ENCODE measurements around the gene CCDC188. TPM values are rescaled to one million over a fixed set of nuclear protein-coding genes. Genes with fewer than 3 reads are reported as not detected.

Gene CCDC188
- total and polyA plus RNA-seq, 9 of the 15 experiments (the other 6 are each of a cell fraction or from before 2014, with no cell fraction given) = not detected

GRCh38 chr22:20194681-20195593 is 44.1 kb upstream of the CCDC188 start (continued):
- no peak for TF ChIP-seq FOXO4 (CRISPR knock-in tag; IDR thresholded peaks at IDR 0.05)
- TF ChIP-seq HINFP (tag; conservative IDR thresholded peaks at IDR 0.05; ENCODE audit: low read depth) = no peak
- TF ChIP-seq ZNF780A (CRISPR knock-in tag; IDR thresholded peaks at IDR 0.05) = no peak
- TF ChIP-seq E2F3 (CRISPR knock-in tag; IDR thresholded peaks at IDR 0.05) = no peak
- TF ChIP-seq THRAP3 (IDR thresholded peaks at IDR 0.05; ENCODE audit: borderline replicate concordance) = no peak
- no peak for TF ChIP-seq MCM7 (IDR thresholded peaks at IDR 0.05)
- no peak for TF ChIP-seq BRD4 (IDR thresholded peaks at IDR 0.05)
- no peak for TF ChIP-seq THAP12 (CRISPR knock-in tag; IDR thresholded peaks at IDR 0.05)
- no peak for TF ChIP-seq HSF4 (CRISPR knock-in tag; IDR thresholded peaks at IDR 0.05; ENCODE audit: borderline replicate concordance)
- TF ChIP-seq SREBF1 (IDR thresholded peaks at IDR 0.05; ENCODE audit: borderline replicate concordance, low read depth, low read length) = no peak
- no peak for TF ChIP-seq GTF2B (IDR thresholded peaks at IDR 0.05; ENCODE audit: extremely low read depth, insufficient read length)
- no peak for TF ChIP-seq POU5F1 (IDR thresholded peaks at IDR 0.05; ENCODE audit: borderline replicate concordance, low read depth, low read length, partially characterized antibody)
- no peak for TF ChIP-seq YY1 (IDR thresholded peaks at IDR 0.05; ENCODE audit: borderline replicate concordance in 1 of 3, control insufficient read depth in 1 of 3, extremely low read depth in 1 of 3, insufficient read depth in 3 of 3, insufficient read length in 1 of 3, insufficient replicate concordance in 2 of 3, low read depth in 1 of 3, low read length in 2 of 3)
- peak; percentile 49; the same call in 1 of the 2 replicates for TF ChIP-seq MAX (CRISPR knock-in tag; IDR thresholded peaks at IDR 0.05)
- TF ChIP-seq ARID3A (IDR thresholded peaks at IDR 0.05; ENCODE audit: borderline replicate concordance, low read depth, low read length) = no peak
